Brain pericyte (primary cell): ENCODE data around the gene ZNF578.
"Not testable (repeated sequence)": the region's sequence is repeated elsewhere in the genome, so short reads cannot be mapped to it uniquely, and the experiment has no call there.

Source experiments
- DNase-seq: peaks from one replicate; pipeline ENCODE4 v3.0.0-alpha.2; 2012; ENCODE audit warnings: low read depth, low spot score

Gene ZNF578

GRCh38 chr19:52453324-52454094 is at the start of gene ZNF578:
TSS of gene ZNF578 (plus strand) at chr19:52453553. CDS start at chr19:52501846, 48,293 bp downstream.
- DNase-seq = peak; percentile 15

- no peak for DNase-seq
Observed at GRCh38 chr19:52410276-52410675, 43.1 kb upstream of the ZNF578 start.

- no peak for DNase-seq
Observed at GRCh38 chr19:52415711-52416110, 37.6 kb upstream of the ZNF578 start.

GRCh38 chr19:52428937-52429336 is 24.4 kb upstream of the ZNF578 start, which contains the start of gene ZNF534:
TSS of gene ZNF534 (plus strand) at chr19:52429148. CDS start at chr19:52431475, 2,327 bp downstream.
- DNase-seq = no peak

GRCh38 chr19:52442179-52442578 is 11.2 kb upstream of the ZNF578 start:
- DNase-seq = no peak

- DNase-seq = no peak
Observed at GRCh38 chr19:52444506-52444905, 8.8 kb upstream of the ZNF578 start.

- no peak for DNase-seq
Observed at GRCh38 chr19:52451241-52451640, 2.1 kb upstream of the ZNF578 start.

- no peak for DNase-seq
Observed at GRCh38 chr19:52464798-52465470, 11.6 kb downstream of the ZNF578 start.

- no peak for DNase-seq
Observed at GRCh38 chr19:52473655-52474350, 20.4 kb downstream of the ZNF578 start.

- no peak for DNase-seq
Observed at GRCh38 chr19:52474351-52475127, 21.2 kb downstream of the ZNF578 start.

- not testable (repeated sequence) for DNase-seq
Observed at GRCh38 chr19:52484111-52484743, 30.9 kb downstream of the ZNF578 start.

GRCh38 chr19:52485064-52485463 is 31.7 kb downstream of the ZNF578 start:
- DNase-seq = not testable (repeated sequence)

- not testable (repeated sequence) for DNase-seq
Observed at GRCh38 chr19:52485561-52486240, 32.3 kb downstream of the ZNF578 start.

GRCh38 chr19:52492201-52492993 is 39.0 kb downstream of the ZNF578 start:
- no peak for DNase-seq

- no peak for DNase-seq
Observed at GRCh38 chr19:52492994-52493470, 39.7 kb downstream of the ZNF578 start.

GRCh38 chr19:52494518-52494917 is 41.2 kb downstream of the ZNF578 start:
- DNase-seq = no peak

- no peak for DNase-seq
Observed at GRCh38 chr19:52498571-52498970, 45.2 kb downstream of the ZNF578 start.

GRCh38 chr19:52500474-52500873 is 47.1 kb downstream of the ZNF578 start:
- DNase-seq = not testable (repeated sequence)

- DNase-seq = not testable (repeated sequence)
Observed at GRCh38 chr19:52500991-52501390, 47.6 kb downstream of the ZNF578 start.
